NCI-H1105 treated with DMSO at 0.1 percent for 48 hours (cell line): Measurements from ENCODE around the gene ROR2.
A peak's percentile ranks its signal among the peaks of the same experiment; 100 is the strongest.

ENCODE experiments used
- DNase-seq: peaks from one replicate; lab custom pipeline; 2025; lab: John Stamatoyannopoulos, UW

The ROR2 gene

DNA sequence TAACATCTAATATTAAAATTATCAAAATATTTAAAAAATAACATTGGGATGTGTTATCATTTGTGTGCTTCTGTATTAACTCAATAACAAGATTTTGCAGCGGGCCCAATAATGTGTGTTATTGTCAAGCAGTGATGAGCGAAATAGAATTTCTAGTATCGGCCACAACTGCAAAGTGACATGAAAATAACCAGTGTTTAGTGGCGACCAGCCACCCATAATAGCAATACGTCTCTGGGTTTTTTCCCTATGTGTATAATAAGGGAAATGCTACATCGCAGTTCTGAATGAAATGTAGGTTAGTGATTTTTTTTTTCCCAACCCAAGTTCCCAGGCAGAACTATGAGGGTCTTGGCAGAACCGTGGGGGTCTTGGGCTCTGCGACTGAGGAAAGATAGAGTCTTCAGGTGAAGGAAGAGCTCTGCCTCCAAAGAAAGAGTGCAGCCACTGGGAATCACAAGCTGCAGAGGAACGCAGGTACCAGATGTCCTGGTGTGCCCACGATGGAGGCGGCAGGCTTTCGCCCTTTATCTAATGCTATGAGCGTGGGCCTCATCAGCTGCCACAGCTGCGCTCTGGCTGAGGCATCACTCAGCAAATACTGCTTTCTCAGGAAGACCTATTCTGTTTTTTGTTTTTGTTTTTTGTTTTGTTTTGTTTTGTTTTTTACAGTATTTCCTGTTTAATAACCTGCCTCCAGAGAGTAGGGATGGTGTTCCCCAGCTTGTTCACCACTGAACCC is 235.0 kb downstream of the ROR2 start:
- DNase-seq = no peak

DNA sequence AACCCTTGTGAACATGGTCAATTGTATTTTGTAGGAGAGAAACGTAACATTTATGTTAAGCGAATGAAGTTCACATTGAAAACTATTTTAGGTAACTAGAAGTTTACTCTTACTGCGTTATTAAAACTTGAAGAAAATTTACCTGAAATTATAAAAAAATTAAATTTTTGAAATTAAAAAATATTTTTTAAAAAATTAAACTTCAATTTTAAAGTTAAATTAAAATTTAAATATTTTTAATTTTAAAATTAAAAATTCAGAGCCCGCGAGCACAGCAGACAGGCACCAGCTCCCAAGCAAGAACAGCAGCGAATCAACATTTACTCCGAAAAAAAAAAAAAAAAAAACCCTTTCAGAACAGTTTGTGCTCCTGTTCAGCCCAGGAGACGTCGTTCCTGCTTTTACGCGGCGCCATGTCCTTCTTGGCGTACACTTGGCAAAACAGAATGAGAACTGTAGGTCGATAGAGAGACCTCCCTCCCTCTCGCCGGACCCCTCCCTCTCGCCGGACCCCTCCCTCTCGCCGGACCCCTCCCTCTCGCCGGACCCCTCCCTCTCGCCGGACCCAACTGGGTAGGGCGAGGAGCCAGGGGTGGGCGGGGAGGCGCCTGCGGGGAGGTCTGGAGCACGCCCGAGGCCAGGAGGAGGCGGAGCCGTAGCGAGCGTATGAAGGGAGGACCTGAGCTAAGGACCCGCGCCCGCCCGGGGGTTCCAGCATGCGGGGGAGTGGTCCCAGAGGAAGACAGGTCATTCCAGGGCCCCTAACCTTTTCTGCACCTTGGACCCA is 235.8 kb downstream of the ROR2 start:
- peak; percentile 34 for DNase-seq

DNA sequence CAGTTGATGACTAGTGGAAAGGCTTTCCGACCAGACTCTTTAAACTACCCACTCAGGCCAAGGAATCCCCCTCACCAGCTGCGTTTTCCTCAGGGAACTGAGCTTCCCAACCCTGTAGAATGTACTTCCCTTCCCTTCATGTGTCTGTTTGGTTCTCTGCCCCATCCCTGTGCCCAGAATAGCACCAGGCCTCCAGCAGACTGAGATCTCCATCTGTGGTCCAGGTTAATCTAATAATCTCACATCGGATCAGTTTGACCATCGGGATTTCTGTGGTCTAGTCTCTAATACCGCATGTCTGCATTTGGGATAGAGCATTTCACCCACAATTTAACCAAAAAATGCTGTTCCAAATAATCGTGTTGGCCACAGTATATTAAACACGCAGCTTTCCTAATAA is 237.2 kb downstream of the ROR2 start:
- no peak for DNase-seq

DNA sequence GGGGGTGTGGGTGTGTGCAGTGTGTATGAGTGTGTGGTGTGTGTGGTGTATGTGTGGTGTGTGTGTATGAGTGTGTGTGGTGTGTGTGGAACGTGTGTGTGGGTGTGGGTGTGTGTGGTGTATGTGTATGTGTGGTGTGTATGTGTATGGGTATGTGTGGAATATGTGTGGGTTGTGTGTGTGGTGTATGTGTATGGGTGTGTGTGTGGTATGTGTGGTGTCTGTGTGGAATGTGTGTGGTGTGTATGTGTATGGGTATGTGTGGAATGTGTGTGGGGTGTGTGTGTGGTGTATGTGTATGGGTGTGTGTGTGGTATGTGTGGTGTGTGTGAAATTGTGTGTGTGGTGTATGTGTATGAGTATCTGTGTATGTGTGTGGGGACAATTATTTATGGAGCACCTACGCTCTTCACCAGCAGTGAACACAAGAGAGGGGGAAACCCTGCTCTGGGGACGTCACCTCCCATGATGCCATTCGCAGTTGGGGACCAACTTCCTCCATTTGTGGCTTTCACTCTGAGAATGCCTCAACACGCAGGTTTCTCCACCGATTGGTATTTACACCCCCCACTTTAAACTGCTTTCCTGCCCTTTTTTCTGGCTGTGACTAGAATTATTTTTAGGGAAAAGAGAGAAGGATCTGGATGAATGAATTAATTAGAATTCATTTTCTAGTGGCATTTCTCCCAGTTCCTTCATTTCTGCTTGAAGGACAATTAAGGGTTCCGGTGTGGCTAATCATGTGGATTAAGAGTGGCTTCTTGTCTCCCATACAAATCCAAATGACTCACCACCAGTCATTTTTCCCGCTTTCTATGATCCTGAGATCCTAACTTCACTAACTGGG is 238.1 kb downstream of the ROR2 start:
- DNase-seq = no peak

DNA sequence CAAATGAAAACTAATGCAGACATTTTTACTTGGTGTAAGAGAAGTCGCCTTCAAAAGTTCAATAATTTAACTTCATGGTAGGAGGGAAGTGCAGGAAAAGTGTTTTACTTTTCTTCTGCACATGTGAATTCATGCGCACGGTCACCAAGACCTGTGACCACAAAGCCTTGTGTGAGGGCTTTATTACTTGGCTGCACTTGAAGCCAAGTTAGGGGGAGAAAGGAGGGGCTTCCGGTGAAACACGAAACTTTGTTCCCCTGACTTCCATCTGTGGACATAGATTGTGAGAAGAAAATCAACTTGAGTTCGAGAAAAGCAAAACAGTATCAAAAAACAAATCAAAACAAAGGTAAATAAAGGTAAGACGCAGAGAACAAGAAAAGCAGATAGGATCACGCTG is 239.9 kb downstream of the ROR2 start:
- DNase-seq = no peak

DNA sequence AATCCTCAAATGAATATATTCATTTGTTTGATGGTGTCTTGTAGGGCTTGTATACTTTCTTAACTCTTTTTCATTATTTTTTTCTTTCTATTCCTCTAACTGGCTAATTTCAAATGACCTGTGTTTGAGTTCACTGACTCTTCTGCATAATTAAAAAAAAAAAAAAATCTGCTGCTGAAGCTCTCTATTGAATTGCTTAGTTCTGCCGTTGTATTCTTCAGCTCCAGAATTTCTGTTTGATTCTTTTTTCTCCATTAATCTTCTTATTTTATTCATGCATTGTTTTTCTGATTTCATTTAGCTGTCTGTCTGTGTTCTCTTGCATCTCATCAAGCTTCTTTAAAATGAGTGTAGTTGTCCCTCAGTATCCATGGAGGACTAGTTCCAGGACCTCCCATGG is 244.6 kb downstream of the ROR2 start:
- DNase-seq = no peak

DNA sequence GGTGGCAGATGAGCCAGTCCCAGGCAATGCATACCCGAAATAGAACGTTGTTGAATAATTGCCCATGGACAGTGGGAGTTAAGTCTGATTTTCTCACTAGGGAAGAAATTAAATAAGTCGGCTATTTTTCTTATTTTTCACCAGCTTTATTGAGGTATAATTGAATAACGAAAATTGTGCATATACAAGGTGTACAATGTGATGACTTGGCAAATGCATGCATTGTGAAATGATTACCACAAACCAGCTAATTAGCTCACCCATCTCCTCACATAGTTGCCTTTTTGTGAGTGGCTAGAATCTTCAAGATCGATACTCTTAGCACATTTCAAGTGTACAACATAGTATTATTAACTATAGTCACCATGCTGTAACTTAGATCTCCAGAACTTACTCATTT is 249.6 kb downstream of the ROR2 start:
- DNase-seq = no peak

DNA sequence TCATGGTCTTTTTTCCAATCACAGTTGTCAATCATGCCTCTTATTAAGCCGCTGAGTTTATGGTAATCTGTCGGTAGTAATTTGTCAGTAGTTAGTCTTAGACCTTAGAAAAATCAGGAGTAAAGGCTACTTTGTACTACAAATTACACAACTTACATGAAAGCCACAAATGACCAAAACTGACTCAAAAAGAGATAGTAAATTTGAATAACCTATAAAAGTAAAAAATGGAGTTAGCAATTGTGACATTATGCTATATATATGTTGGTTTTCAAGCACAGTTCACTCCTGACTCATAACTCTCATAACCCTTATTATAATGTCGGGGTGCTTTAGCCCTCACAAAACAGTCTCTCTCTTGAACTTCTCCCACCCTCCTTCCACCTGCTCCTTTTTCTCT is 251.8 kb downstream of the ROR2 start:
- no peak for DNase-seq

DNA sequence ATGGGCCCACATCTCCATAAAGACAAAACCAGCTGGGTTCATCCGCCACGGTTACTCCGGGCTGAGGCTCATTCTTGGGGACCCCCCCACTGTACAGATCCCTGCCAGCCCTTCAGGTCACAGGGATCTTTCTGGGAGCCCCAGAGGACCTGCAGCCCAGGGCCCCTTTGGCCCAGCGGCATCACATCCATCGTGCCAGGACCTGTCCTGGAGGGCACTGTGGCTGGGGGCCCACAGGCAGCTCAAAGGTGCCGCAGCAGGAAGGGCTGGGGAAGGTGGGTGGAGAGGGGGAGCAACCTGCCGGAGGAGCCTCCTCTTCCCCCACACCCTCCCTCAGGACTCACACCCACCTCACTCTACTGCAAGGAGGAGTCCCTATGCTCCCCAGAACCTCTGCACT is 252.8 kb downstream of the ROR2 start:
- no peak for DNase-seq

DNA sequence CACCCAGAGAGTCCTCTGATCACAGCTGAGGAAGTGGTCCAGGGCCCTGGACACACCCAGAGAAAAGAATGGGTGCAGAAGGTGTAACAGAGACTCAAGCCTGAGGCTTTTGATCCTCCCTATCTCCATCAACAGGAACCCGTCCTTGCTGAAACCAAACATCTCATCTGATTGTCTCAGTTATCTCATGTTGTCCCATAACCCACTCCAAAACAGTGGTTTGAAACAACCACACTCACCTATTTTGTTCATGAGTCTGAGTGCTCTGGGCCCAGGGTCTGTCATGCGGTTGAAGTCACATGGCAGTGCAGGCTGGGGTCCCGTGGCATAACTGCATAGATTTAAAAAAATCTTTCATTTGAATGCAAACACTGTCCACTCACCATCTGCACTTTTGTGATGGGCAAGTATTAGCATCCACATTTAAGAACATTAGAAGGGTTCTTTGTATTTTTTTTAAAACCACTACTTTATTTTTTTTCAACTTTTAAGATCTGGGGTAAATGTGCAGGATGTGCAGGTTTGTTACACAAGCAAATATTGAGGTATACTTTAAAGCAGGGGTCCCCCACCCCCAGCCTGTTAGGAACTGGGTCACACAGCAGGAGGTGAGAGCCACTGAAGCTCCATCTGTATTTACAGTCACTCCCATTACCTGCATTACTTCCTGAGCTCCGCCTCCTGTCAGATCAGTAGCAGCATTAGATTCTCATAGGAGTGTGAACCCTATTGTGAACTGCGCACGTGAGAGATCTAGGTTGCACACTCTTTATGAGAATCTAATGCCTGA is 255.8 kb downstream of the ROR2 start:
- no peak for DNase-seq

DNA sequence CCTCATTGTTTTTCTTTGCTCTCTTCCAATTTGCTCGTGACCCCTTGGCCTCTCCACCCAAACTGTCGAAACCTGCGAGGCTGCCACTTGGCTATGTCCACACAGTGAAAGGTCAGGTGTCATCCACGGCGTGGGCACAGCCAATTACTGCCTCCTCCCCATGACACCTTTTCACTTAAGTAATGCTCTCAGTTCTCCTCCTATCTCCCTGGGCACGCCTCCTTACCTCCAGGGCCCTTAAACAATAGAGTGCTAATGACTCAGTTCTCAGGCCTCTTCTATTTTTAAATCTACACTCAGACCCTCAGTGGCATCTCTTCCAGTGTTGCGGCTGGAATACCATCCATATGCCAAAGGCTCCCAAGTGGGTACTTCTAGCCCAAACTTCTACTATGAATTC is 256.8 kb downstream of the ROR2 start:
- no peak for DNase-seq

DNA sequence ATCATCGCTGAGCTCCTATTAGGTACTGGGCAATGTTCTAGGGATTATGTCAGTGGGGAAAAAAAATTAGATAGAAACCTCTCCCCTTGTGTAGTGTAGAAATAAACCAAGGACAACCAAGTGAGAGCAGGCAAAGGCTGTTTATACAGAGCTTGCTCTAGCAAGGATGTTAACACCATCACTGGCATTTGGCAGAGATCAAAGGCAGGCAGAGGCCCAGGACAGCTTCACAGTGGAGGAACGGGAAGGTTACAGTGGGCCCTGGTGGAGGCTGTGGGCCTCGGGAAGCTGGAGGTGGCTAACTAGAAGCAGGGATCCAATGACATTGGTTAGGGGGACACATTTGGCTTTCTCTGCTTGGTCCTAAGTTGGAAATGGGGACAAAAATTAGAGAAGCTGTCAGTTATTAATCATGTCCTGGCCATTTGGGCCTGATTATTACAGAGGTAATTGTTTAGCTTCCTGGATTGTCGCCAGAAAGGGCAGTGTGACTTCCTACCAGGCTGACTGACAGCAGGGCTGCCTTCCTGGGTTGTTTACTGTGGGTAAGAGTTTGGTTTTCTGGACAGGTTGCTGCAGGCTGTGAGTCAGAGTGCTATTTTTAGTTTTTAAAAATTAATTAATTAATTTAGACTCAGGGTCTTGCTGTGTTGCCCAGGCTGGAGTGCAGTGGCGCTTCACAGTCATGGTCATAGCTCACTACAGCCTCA is 259.3 kb downstream of the ROR2 start:
- DNase-seq = peak; percentile 24

DNA sequence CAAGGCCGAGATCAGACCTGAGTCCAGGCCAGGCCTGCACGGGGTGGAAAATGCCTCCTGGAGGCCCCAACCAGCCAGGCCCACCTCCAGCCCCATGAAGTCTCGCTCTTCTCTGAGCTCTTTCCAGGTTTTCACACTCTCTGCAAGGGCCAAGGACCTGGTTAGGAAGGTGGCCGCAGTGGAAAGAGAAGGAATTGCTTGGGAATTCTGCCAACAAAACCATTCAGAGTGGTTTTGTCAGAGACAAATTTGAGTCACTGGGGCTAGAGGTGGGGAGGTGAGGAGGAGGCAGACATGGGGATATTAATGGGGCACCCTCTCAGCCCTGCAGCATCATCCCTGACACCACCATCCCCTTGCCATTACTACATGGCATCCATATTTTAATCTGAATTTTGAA is 261.0 kb downstream of the ROR2 start:
- DNase-seq = no peak

DNA sequence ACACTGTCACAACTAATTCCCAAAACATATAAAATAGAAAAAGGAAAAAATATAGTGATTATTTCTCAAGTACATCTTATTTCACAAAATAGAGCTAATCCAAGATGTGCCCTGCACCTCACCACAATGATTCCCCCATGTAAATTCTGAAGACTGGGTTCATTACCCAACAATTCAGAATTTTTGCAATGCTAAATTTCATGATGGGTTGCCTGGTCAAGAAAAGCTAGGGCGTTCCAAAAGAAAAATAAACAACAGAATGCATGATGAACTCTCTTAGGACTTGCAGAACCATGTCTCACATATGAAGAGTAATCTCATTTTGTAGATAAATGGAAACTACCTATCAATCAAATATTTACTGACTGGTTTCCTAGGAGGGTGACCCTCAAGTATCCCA is 266.8 kb downstream of the ROR2 start:
- no peak for DNase-seq

DNA sequence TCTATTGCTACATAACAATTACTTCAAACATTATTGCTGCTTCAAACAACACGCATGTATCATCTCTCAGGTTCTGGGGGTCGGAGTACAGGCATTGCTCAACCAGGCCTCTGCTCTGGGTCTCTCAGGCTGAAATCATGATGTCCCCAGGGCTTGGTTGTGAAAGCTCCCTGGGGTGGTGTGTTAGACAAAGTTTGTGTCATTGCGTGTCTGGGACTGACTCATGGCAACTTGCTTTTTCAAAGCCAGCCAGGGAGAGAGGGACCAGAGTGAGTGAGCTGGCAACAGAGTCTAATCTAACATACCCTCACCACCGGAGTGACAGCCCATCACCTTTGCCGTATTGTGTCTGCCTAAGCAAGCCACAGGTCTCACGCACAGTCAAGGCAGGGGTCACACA is 267.2 kb downstream of the ROR2 start:
- no peak for DNase-seq

DNA sequence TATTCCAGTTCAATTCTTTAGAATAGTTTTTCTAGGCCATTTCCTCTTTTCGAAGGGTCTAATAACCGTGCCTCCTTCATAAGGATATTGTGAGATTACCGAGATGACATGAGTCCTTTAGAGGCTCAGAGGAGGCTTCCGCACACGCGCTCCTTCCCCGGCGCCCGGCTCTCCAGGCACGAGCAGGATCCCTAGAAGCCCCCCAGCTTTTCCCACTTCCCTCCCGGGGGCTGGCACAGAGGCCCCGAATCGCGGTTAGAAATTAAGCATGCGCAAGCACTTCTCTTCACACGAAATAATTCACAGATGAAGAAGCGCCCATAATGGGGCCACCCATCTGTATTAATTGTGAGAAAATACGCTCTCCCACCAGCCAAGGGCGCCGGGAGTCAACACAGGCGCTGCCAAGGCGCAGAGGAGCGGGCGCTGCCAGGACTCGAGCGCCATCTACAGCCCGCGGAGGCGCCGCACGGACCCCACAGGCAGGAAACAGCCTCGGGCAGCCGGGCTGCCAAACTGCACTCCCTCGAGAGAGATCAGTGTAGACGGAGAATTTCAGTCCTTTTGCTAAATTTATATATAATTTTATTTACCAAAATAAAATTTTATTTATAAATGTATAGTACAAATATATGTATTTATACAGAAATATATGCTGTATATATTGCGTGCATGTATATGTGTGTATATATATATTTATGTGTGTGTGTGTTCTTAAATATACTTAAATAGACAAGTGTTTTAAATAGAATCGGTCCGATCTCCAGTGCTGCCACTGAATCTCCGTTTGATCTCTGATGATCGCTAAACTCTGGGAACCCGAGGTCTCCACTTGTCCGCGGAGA is 268.3 kb downstream of the ROR2 start:
- no peak for DNase-seq

DNA sequence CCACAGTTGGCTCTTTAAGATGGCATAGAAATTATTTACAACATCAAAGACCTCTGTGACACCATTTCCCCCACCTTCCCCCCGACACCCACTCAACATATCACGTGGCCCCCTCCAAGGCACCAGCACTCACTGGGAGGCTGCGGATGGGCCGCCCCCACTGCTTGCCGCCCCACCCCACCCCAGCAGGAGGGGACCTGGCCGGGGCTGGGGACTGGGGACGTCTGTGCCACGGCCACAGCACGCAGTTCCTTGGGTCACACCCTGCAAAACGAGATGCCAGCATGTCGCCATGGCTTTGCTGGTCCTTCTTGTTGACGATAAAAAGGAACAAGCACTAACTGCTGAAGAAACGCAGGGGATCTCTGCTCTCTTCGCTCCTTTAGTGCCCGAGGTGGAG is 269.0 kb downstream of the ROR2 start:
- DNase-seq = no peak

DNA sequence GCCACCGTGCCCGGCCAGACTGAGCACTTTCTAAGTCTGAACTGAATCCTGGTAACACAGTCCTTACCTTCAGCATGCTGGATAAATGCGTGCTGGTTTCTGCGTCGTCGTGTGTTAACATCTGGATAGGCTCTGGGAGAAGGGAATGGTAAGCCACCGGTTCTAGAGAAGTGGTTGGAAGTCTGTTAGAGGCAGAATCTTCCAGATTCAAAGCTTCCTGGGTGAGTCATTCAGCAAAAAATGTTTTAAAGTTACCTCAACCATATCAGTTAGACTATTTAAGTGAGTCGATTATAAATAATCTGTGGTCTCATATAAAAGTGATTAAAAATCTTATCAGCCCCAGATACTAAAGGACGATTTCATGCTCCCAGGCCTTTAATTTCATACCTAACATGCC is 269.9 kb downstream of the ROR2 start:
- DNase-seq = no peak

DNA sequence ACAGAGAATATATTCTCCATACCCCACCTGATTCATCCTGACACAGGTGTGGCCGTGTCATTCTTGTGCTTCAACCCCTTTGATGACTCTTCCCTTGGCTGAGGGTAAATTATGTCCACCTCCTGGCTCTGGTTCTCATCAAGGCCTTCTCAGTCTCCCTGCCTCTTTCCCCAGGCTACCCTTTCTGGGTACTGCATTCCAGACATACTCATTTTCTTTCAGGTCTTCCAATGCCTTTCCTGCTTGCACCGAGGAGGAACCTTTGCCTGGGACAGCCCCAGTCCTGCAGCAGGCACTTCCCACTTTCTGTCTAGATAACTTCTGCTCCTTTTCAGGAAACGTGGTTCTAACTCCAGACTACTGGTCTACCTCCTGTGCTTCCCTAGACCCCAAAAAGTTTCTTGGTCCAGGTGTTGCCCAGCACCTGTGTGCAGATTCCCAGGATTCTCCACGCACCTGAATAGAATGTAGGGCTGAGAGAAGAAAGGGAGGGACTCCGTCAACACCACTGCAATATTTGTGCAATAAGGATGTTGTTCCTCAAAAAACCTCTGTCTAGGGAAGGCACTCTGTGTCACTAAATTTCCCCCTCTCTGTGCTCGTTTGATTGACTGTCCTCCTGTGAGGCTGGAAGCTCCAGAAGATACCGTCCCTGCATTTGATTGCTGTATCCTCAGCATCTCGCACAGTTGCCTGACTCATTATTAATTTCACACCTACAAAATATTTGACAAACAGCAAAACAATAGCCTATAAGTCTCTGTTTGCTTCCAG is 271.0 kb downstream of the ROR2 start:
- DNase-seq = no peak
